GM13977 (cell line): Measurements from ENCODE around the gene TLR5.

Experiments used
- DNase-seq: peaks from one replicate; pipeline ENCODE4 v3.0.0; 2012; ENCODE audit warnings: low spot score
- CTCF ChIP-seq: IDR thresholded peaks from 2 replicates; pipeline ENCODE4 v1.5.1; 2012; ENCODE audit warnings: mild to moderate bottlenecking, control low read depth; ENCODE audit not compliant: insufficient read depth; ENCODE audit errors: extremely low read depth, missing control alignments
- in situ Hi-C: fragments of 300-500 bp; cut with MboI; formaldehyde crosslinking; loops from one replicate; pipeline ENCODE4 v1.12.0; 2022; ENCODE audit warnings: low sequenced_read_pairs, low pct_unique_long_range_greater_than_20kb, mixed read lengths, inconsistent platforms; ENCODE audit not compliant: unreplicated experiment

The TLR5 gene

GRCh38 chr1:223102797-223103533 is 40.1 kb downstream of the TLR5 start:
- DNase-seq = no peak
- no peak for TF ChIP-seq CTCF
- in situ Hi-C loops = no loop called here

- no peak for TF ChIP-seq CTCF
- DNase-seq = no peak
- in situ Hi-C loops = loop anchor here (25.0 kb wide), 2 partner anchors 310 to 635 kb away; no protein-coding TSS in a partner anchor
Measured at GRCh38 chr1:223097713-223098112, 45.3 kb downstream of the TLR5 start.

GRCh38 chr1:223095870-223096269 is 47.2 kb downstream of the TLR5 start:
- no peak for TF ChIP-seq CTCF
- no peak for DNase-seq
- in situ Hi-C loops = loop anchor here (25.0 kb wide), 2 partner anchors 309 to 634 kb away; no protein-coding TSS in a partner anchor

GRCh38 chr1:223091896-223092295 is 51.2 kb downstream of the TLR5 start:
- no peak for DNase-seq
- in situ Hi-C loops = loop anchor here (25.0 kb wide), 2 partner anchors 305 to 630 kb away; no protein-coding TSS in a partner anchor
- no peak for TF ChIP-seq CTCF

GRCh38 chr1:223089250-223089649 is 53.8 kb downstream of the TLR5 start:
- in situ Hi-C loops = loop anchor here (25.0 kb wide), 2 partner anchors 302 to 627 kb away; no protein-coding TSS in a partner anchor
- TF ChIP-seq CTCF = no peak
- DNase-seq = no peak

GRCh38 chr1:223088713-223089240 is 54.3 kb downstream of the TLR5 start:
- in situ Hi-C loops = loop anchor here (25.0 kb wide), 2 partner anchors 301 to 626 kb away; no protein-coding TSS in a partner anchor
- DNase-seq = no peak
- TF ChIP-seq CTCF = no peak
